Measurements from ENCODE around the gene AUTS2. TPM values are rescaled to one million over a fixed set of nuclear protein-coding genes. Genes with fewer than 3 reads are reported as not detected.

AUTS2 gene
- total RNA-seq, 1 donor from 2014 or later = 20.4 TPM

DNA sequence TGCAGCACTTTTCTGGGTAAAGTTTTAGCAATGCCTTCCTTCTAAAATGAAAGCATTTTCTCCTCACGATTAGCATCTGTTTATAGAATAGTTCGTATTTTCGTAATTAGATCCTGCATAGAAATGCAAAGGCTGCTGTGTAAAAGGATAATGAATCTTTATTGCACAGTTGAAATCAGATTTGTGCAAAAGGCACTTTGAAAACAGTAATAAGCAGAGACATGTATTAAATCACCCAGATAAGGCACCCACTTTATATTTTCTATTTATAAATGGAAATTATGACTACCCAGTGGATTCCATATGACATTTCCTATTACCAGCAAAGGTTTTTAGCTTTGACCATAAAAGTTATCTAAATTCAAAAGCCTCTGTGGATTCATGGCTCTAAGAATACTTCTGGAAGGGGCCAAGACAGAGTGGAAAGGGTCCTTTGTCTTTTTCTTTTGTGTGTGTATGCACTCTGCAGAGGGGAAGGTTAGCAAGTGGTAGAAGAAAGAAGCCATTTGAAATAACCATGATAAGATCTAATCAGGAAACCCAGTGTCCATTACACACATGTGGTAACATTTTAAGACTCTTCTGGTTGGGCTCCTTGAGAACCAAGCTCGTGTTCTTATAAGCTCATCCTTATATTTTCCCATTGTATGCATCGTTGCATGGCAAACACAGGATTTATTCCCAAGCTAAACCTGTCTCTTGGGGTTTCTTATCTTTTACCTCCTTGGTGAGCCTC, 612.1 kb downstream of the AUTS2 start:
- no peak for ATAC-seq

- ATAC-seq = no peak
Observed at GRCh38 chr7:70210936-70211310, 612.6 kb downstream of the AUTS2 start.

DNA sequence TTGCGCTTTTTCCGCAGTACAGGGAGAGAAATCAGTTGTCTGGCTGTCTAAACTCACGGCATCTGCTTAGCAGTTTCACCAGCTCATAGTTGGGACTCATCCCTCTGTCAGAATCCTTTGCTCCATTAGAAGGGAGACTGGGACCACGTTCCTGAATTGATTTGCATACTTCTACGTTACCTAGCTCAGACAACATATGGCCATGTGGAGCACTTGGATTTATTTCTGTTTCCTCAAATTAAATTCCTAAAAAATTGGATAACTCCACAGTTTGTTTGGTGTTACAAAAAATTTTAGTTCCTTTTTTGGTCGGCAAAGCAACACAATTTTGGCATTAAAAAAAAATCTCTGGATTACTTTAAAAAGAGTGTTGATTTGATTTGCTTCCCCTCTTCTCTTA, 614.0 kb downstream of the AUTS2 start:
- ATAC-seq = no peak

DNA sequence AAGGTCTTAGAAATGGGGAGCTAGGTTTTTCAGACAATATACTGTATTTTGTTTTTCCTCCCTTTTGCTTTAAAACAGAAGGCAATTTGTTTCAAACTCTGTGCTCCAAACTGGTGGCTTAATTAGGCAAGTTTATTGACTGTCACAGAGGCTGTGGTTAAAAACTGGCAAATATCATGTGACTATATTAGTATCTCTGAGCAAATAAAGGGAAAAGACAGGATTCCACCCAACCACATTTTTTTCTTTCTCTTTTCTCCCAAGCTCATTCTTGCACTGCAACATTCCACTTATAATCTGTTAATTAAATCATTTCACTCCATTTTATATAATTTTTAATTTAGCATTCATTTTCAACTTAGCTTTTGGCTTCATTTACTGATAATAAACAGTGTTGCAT, 615.8 kb downstream of the AUTS2 start:
- ATAC-seq = no peak

GRCh38 chr7:70215491-70215890, 617.2 kb downstream of the AUTS2 start:
- ATAC-seq = no peak

- no peak for ATAC-seq
Observed at GRCh38 chr7:70217571-70217970, 619.3 kb downstream of the AUTS2 start.

DNA sequence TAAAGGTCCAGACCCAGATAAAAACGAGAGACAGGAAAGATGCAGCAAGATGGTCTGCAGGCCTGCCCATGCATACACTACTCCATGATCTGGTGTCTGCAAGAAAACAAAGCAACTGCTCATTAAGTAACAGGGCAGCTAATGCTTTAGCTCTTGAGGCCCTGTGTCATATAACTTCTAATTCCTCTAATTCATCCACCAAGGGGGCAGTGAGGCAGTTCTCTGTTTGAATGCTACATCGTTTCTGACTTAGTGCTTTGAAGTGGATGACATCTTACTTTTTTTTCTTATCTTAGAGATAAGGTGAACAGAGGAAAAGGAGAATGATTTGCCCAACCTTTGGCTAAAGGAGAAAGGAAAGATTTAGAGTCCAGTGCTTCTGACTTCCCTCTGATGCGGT, 619.7 kb downstream of the AUTS2 start:
- ATAC-seq = no peak

- ATAC-seq = no peak
Observed at GRCh38 chr7:70219061-70219460, 620.8 kb downstream of the AUTS2 start.

DNA sequence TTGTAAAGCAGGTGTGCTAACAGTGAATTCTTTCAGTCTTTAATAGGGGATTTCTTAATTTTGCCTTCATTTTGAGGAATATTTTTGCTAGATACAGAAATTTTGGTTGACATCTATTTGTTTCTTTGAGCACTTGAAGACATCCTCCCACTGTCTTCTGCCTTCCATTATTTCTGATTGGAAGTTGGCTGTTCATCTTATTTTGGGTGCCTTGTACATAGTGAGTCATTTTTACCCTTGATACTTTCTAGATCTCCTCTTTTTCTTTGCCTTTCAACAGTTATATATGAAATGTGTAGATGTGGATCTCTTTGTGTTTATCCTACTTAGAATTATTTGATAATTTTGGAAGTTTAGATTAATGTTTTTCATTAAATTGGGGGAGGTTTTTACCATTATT, 631.0 kb downstream of the AUTS2 start:
- ATAC-seq = no peak

DNA sequence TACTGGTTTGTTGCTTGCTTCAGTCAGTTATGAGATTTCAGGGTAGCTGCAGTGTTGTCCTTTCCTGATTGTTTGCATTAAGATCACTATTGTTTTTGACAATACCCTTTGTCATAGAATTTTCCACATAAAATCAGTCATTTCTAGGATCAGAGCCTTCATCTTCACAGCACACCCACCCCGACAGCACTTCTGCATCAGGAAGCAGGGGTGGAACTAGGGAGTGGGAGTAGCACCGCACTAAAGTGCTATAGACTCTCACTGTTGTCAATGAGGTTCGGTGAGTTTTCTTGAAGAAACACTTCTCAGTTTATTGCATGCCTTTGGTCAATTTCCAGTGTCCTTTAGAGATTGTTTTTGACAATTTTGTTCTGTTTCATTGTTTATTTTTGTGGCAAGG, 632.5 kb downstream of the AUTS2 start:
- no peak for ATAC-seq

DNA sequence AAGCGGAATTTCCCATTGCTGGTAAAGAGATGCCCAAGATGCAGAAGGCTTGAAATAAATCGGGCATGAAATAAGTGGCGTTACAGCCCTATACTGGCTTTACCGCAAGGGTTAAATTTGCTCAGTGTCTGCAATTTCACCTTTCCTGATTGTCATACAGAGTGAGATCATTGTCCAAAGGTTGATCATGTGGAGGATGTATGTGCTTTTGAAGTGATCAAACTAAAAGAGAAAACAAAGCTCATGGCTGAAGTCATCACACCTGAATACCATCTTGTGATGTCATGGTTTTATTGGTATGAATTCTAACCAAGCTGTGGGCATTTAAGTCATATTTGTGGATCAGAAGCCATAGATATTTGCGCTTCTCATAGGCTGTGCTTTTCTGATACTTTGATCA, 635.5 kb downstream of the AUTS2 start:
- no peak for ATAC-seq

DNA sequence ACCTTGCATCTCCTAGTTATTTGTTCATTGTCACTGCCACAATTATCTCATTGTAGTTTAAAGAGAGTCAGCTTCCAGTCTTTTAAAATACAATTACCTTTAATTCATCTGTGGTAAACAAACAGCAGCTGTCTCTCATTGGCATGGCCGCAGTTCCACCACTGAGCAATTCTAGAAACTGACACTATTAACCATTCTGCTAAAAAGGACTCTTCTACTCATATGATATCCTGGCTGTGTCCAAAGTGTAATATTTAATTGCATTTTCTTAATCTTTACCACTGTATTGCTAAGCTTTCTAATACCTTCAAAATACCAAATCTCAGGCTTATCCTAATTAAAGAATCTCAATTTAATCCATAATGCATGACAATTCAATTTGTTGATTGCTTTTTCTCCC, 639.0 kb downstream of the AUTS2 start:
- no peak for ATAC-seq

- ATAC-seq = no peak
Observed at GRCh38 chr7:70237831-70238575, 639.7 kb downstream of the AUTS2 start.

DNA sequence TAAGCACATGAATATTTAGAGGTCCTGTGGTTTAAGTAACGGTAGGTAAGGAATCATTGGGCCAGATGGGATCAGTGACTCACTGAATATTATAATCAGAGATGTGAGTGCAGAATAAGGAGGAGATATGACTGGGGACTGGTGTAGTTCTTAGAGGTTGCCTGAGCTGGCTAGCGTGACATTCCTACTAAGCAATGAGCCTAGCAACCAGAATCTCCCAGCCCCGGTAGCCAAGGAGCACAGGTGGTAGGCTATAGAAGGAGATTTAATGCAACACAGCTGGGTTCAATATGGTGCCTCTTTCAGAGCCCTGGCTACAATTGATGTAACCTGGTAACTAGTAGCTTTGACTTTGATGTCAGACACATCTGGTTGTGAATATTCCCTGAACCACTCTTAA, 641.6 kb downstream of the AUTS2 start:
- no peak for ATAC-seq

- no peak for ATAC-seq
Observed at GRCh38 chr7:70240873-70241272, 642.6 kb downstream of the AUTS2 start.

DNA sequence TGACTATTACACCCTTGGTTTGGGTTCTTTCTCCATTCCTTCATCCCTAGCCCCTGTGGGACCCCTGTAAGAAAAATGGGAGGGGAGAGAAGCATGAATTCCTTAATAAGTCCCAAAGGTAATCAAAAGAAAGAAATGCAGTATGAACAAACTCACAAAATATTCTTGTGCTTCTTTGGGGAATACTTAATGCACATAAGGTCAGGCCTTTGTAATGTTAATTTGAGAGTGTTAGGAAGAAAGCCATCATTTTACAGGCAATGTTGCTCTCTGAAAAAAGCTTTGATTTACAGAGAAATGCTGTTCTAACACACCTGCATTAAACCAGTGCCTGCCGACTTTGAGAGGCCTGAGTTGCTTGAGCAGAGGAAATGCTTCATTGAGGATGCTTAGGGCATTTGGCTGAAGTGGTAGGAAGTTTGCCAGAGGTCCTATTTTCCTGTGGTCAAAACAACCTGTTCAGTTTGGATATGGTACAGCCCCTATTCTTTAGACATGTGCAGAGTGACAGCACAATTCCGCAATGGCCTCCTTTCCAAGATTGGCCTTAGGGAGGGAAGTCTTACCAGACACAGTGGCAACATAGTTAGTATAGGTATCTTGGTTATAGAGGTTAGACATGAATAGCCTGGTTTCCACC, 643.4 kb downstream of the AUTS2 start:
- ATAC-seq = no peak

- ATAC-seq = no peak
Observed at GRCh38 chr7:70242826-70243225, 644.6 kb downstream of the AUTS2 start.

GRCh38 chr7:70243443-70243842, 645.2 kb downstream of the AUTS2 start:
- ATAC-seq = no peak

DNA sequence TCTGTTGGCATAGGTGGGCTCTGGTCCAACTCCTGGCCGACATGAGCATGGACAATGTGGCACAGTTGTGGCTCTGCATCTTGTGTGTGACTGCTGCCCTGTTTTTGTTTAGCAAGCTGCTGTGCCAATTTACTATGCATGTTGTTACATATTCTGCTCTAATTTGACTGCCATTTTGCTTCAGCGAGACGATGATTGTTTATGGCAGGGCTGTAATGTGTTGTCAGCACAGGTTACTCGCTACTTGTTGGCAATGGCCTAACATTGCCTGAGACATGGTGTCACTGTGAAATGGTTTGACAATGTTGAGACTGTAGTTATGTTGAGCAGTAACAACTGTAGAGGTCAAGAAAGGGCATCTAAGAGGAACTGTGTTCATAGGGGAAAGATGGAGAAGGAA, 659.6 kb downstream of the AUTS2 start:
- ATAC-seq = no peak

DNA sequence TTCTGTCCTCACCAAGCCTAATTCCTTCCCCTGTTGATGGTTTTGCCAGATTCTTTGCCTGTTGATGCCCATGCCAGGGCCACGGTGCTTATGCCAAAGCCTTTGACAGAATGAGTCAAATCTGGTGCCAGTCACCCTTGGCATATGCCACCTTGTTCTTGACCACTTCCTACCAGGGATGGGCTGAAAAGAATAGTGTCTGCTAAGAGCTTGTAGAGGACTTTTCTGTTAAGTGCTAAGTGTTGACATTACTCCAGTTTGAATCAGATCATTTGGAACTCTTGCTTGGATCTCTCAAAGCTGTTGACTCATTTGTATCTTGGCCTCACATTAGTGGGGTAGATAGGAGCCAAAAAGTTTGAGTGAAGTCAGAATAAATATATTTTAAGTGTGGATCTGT, 661.2 kb downstream of the AUTS2 start:
- no peak for ATAC-seq

- ATAC-seq = no peak
Observed at GRCh38 chr7:70263471-70264255, 665.4 kb downstream of the AUTS2 start.

DNA sequence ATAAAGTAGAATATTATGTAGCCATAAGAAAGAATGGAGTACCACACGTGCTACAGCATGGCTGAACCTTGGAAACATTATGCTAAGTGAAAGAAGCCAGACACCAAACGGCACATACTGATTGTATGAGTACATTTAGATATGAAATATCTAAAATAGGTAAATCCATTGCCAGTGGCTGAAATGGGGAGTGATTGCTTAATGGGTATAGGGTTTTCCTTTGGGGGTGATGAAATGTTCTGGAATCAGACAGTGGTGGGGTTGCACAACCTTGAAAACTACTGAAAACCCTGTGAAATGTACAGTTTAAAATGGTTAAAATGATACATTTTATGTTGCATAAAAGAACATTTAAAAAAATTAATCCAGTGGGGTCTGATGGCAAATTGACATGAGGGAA, 667.9 kb downstream of the AUTS2 start:
- ATAC-seq = no peak

All from esophagus mucosa (tissue), 1 donor.